ENCODE results near the gene BZW2.
"Not testable (repeated sequence)": the region's sequence is repeated elsewhere in the genome, so short reads cannot be mapped to it uniquely, and the experiment has no call there.

BZW2 gene

DNA sequence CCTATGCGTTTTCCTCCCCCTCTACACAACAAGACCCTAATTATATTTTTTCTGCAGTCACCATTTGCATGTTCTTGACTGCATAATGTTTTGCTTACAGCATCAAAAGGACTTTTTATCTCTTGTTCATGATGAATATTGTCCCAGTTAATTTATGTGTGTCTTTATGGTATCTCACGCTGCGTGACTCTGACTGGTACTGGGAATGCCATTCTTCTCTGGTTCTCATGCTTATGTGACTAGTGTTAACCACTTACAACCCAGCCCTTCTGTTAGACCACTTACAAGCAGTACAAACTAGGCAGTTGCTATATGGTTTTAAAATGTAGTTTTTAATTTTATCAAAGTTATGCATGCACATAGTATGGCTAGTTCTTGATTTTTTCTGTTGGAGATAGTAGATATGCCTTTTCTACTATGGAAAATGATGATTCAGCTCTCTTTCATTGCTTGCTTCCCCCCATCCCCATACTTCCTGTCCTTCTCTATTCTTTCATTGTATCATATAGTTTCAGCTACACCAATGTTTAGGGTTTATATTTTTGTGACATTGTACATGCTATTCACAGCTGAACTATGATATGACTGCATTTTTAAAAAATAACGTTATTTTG is 24.9 kb downstream of the BZW2 start:
- no peak for DNase-seq (ENCODE audit: low read depth)

DNA sequence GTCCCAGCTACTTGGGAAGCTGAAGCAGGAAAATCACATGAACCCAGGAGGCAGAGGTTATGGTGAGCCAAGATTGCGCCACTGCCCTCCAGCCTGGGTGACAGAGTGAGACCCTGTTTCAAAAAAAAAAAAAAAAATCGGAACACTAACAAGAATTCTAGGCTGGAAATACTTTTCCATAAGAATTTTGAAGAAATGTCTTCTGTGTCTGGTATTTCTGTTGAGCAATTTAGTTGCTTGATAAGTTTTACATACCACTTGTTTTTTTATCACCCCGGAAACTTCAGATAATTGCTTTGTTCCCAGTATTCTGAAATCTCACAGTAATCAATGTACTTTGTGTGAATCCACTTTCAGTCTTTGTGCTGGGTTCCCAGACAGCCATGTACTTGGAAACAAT is 25.8 kb downstream of the BZW2 start:
- no peak for DNase-seq (ENCODE audit: low read depth)

DNA sequence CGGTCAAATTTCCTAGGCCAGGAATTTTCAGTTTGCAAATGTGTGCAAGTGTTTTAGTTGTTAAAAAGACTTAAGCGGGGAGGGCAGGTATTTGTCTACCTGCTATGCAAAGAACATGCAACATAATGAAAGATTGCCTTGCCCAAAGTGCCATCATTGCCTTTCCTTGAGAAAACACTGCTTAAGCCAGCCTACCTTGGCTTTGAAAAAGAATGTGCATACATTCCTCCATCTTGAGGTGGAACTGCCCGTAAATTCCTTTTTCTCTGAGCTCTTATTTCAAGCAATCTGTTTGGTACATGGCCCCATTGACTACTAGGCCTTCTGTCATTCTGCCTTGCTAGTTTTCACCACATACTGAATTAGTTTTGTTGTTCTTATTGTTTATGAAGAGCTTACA is 29.3 kb downstream of the BZW2 start:
- no peak for DNase-seq (ENCODE audit: low read depth)

DNA sequence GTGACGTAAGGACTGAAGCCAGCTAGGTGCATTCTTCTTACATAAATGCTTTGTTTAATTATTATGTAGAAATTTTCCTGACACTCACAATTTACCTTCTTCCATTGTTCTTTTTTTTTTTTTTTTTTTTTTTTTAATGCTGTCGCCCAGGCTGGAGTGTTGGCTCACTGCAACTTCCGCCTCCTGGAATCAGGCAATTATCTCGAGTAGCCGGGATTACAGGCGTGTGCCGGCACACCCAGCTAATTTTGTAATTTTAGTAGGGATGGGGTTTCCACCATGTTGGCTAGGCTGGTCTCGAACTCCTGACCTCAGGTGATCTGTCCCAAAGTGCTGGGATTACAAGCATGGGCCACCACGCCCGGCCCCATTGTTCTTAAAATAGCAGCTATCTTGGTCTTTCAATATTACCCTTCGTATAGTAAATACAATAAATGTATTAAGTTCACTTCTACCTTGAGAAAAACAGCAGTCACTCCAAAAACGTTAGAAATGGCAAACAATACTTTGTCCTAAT is 32.1 kb downstream of the BZW2 start:
- DNase-seq (ENCODE audit: low read depth): no peak

DNA sequence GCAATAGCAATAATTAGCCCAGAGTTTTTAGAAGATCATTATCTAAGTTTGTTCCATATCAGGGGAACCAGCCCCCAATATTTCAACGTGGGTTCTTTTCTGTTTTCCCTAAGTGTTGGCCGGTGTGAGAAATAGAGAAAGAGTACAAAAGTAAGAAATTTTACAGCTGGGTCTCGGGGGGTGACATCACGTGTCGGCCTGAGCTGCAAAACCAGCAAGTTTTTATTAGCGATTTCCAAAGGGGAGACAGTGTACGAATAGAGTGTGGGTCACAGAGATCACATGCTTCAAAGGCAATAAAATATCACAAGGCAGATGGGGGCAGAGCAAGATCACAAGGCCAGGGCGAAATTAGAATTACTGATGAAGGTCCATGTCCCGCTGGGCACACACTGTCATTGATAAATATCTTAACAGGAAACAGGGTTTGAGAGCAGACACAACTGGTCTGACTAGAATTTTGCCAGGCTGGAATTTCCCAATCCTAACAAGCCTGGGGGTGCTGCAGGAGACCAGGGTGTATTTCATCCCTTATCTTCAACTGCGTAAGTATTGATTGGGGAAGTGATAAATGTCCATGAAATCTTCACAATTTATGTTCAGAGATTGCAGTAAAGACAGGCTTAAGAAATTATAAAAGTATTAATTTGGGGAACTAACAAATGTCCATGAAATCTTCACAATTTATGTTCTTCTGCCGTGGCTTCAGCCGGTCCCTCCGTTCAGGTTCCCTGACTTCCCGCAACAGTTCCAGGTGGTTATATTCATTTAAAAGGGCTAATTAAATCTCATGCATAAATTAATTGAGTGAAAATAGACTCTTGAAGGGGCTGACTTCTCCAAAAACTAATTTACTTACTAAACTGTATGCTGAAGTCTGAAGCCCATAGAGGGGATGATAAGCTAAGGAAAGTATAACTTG is 32.9 kb downstream of the BZW2 start:
- DNase-seq (ENCODE audit: low read depth): not testable (repeated sequence)

DNA sequence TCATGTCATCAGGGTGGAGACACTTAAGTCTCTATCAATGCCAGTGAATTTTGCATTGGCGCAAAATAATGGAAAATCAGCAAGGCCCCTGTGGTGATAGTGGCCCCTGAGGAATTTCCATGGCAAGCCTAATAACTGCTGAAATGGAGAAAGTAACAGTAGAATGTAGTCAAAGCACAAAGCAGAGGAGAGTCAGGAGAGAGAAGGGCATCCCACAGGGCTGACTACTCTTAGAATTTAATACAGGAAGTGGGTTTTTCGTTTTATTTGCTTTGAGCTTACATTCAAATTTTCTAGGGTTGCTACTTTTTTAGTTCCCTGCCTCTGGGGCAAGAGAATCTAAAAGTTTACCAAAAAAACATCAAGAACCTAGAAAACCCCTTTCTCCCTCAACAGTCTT is 39.0 kb downstream of the BZW2 start:
- no peak for DNase-seq (ENCODE audit: low read depth)

DNA sequence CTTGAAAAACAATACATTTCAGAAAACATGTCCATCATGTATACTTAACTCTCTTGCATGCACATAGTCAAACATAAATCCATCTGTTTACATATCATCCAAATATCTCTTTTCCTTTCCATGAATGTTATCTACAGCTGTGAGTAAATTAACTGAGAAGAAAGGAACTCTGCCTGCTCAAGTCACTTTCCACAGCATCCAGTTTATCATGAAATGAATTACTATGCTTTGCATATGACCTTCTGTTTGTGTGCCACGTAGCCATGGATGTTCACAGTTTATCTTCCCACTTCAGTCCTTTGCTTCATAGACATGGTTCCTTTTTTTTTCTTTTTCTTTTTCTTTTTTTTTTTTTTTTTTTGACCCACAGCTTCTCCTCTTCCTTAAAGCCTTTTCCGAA is 39.6 kb downstream of the BZW2 start:
- no peak for DNase-seq (ENCODE audit: low read depth)

DNA sequence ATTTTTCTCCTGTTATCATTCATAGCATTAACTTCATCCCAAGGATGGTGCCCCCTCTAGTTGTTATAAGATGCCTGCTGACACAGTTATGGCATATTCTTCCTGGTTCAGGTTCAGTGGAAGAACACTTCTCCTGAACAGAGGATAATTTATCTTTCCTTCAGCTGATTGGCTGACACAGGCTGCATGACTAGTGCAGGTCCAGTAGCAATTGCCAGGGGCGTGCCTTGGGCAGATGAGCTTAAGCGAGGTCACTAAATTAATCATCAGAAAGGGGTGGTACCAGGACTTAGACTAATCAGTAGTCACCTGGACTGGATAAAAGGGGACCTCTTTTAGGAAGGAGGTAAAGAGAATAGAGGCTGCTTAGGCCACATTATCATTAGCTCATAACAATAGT is 42.3 kb downstream of the BZW2 start:
- no peak for DNase-seq (ENCODE audit: low read depth)

DNA sequence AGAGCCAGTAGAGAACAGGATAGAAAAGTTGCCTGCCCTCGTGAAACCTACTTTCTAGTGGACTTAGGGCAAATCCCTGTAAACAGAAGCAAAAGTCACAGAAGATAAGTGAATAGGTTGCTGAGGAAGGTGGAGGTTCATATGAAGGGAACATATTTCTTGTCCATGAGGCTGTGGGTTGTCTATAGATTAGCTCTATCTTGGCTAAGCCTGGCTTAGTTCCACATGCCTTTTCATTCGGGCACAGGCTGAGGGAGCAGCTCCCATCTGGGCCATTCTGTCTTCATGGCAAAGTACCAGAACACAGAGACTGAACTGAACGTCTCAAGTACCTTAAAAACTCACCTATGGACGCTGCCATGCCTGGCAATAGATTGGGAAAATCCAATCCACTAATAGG is 45.3 kb downstream of the BZW2 start:
- DNase-seq (ENCODE audit: low read depth): no peak

DNA sequence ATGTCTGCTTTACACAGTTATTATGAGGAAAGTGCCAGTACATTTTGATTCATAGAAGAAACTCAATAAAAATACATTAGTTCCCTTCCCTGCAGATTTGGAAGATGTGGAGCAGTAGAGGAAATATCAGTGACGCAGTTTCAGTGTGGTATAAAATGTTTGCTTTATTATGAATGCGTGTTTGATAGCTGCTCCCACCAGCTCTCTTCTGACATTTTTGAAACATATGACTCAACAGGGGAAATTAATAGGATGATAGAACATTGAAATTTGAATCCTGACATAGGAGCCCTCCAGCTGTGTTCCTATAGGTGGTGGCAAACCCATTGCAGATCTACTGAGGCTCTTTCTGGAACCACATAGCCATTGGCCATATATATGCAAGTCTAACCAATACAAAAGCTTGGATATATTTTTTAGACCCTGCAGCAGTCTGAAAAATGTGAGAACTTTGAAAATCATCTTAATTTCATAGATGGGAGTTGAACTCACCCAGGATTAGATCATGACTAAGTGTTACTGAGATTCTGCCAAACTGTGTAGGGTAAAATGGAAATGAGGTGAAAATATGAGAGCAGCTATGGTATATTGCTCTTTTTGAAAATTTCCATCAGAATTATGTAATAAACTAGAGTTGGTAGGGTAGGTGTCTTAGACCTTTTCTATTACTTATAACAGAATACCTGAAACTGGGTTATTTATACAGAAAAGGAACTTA is 47.8 kb downstream of the BZW2 start:
- no peak for DNase-seq (ENCODE audit: low read depth)

DNA sequence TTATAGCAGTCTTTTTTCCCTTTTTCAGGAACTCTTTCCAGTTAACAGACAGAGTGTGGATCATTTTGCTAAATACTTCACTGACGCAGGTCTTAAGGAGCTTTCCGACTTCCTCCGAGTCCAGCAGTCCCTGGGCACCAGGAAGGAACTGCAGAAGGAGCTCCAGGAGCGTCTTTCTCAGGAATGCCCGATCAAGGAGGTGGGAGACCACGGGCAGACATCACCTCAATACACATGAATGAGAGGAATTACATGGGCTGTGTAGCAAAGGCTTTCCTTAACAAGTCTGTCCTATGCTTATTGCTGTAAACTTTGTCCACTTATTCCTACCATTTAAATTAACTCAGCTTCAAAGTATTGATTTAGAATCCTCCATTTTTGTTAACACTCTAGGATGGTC is 48.8 kb downstream of the BZW2 start:
- no peak for DNase-seq (ENCODE audit: low read depth)

DNA sequence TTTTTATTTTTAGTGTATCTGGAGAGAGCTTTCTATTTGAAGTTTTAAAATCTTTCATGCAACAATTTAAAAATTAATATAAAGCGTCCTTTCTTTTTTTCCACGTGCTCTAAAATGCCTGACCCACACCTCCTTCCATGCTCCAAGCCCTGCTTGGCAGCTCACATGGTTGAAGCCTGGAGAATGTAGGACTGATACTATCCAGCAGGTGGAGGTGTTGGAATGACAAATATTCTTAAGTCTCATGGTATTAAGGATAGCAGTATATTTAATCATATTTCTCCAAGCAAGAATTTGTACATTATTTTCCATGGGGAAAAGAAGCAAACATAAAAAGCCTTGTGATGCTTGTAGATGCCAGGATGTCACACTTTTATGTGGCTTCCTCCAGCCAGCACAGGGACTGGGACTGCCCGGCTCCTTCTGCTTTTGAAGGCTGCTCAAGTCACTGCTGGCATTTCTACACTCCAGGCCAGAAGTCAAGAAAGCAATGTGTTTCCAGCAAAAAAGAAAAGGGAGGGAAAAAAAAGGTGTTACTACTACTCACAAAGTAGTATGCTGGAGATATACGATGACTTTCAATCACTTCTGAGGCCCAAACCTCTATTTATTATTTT is 49.7 kb downstream of the BZW2 start:
- DNase-seq (ENCODE audit: low read depth): no peak

DNA sequence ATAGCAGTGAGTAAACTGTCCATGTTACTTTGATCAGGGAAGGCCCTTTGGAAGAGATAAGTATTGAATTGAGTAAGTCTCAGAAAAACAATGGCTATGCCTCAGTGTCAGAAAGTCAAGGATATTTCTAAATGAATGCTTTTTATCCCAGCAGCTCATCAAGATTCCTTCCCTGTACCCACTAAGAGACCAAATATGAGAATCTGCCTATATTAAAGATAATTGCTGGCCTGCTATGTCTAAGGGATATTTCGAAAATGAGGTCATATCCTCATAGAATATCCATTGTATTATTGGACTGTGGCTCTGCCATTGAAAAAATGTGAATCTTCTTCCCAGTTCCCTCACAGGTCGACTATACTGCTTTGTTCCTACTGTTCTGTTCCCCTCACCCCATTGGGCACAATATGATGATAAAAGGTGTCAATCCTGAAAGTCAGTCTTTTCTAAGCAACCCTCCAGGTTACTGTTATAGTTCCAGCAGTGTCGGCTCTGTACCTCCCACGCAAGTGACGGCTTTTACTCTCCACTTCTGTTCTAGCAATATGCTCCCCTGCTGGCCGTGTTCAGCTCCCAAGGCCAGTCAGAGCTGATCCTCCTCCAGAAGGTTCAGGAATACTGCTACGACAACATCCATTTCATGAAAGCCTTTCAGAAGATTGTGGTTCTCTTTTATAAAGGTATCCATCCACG is 51.7 kb downstream of the BZW2 start:
- DNase-seq (ENCODE audit: low read depth): no peak

DNA sequence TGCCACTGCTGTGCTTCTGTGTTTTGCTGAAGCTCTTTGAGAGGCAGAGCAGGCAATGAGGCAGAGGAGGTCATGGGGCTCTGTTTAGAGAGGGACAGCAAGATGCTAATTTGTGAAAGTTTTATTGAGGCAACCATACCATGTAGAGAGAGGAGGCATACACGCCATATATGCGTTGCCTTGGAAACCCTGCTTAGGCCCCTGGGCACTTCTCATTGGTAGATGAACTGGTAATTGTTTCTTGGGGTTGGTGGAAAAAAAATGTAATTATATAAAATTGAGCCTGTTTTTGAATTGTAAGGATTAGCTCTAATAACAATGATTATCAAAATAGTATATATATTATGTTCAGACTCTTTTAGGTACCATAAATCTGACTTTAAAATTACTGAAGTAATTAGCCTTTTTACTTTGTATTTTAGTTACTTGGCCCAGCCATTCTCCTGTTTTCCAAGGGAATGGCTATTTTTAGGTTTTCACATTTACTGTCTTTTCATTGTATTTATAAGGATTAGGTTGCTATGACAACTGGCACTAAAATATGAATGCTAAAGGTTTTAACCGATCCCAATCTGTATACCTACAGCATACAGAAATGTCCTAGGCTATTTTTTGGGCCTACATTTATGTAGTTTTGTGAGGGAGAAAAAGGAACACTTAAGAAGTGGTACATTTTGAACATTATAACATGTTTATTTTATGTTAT is 52.4 kb downstream of the BZW2 start:
- no peak for DNase-seq (ENCODE audit: low read depth)

DNA sequence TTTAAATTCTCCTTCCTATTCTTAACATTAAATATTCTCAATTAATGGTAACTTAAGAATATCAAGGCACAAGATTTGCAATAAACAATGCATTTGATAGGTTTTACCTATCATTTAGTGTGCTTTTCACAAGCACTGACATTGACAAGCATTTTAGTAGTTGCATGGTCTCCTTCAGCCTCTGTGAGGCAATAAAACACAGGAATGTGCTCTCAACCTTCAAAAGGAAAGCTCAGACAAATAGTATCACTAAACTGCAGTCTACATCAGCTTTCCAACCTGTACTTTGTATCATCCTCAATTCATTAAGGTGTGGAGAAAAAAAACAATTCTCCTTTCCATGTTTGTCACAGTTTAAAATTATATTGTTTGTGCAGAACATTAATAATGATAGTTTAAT is 56.5 kb downstream of the BZW2 start:
- DNase-seq (ENCODE audit: low read depth): no peak

DNA sequence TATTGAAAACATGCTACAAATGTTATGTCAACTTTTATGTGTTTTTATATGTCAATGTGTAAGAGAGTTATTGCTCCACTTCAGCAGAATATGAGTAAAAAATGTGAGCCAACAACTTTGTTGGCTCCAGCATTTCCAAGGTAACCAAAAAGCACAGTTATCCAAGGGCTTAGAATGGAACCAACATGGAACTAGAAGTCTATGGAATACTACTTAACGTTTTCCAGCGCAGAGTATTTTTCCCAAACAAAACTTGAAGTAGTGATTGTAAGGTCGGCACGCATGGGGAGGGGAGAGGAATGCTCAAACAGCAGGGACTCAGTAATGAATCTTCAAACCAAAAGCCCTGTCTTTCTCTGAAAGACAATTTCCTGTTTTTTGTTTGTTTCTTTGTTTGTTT is 62.5 kb downstream of the BZW2 start:
- no peak for DNase-seq (ENCODE audit: low read depth)

DNA sequence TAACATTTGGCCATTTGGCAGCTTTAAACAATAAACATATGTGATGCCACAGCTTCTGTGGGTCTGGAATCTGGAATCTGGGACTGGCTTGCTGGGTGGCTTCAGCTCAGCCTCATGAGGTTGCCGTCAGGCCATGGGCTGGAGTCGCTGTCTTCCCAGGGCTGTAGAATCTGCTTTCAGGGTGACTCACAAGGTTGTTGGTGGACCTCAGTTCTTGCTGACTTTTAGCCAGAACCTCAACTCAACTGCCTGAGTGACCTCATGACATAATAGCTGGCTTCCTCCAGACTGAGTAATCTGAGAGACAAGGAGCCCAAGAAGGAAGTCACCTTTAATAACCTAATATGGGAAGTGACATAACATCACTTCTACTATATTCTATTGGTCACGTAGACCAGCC is 63.0 kb downstream of the BZW2 start:
- no peak for DNase-seq (ENCODE audit: low read depth)

DNA sequence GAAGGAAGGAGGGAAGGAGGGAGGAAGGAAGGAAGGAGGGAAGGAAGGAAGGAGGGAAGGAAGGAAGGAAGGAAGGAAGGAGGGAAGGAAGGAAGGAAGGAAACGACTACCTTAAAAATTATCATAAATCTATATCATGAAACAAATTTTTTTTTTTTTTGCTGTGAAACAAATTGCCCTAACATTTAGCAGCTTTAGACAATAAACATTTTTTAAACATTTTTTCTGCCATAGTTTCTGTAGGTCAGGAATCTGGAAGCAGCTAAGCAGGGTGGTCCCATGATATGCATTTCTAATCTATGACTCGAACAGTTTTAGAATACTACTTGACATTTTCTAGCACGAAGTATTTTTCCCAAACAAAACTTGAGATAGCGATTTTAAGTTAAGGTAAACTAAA is 64.7 kb downstream of the BZW2 start:
- no peak for DNase-seq (ENCODE audit: low read depth)

DNA sequence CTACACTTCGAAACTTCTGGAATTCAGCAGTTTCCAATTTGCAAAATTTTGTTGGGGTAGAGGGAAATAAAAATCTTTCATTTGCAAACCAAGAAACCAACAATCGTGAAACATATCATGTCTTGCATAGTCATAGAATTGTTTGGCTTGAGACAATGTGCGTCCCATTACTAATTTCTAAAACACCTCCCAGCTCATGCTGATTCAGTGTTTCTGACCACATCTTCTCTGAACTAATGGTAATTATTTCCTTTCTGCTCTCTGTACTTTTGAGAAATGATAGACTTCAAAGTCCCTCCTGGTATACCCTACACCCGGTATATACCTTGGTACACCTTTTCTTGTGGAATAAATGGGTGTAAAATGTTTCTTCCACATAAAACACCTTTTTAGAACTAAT is 65.7 kb downstream of the BZW2 start:
- no peak for DNase-seq (ENCODE audit: low read depth)

DNA sequence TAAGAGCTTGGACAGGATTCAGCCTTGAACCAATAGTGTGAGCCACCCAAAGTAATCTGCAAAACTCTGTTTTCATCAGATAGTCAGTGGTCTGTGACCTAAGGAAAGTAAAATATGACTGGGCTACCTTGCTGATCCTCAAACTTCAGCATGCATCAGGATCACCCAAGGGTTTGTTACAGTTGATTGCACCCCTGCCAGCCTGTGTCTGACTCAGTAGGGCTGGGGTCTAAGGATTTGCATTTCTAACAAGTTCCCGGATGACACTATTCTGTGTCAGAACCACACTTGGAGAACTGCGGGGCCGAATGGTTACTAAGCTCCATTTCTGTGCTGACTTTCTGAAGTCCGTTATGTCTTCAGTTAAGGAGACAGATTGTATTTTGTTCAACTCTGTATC is 66.9 kb downstream of the BZW2 start:
- no peak for DNase-seq (ENCODE audit: low read depth)

DNA sequence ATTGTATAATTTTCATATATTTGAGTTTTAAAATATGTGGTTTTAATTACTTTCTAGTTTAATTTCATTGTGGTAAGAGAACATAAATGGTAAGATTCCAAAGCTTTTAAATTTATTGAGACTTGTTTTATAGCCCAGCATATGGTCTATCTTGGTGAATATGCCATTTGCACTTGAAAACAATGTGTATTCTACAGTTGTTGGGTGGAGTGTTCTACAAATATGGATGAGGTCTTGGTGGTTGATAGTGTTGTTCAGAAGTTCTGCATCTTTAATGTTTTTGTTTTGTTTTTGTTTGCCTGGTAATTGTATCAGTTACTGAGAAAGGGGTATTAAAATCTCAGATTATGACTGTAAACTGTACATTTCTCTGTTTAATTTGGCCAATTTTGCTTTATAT is 69.9 kb downstream of the BZW2 start:
- DNase-seq (ENCODE audit: low read depth): no peak

Data from stimulated activated CD8-positive, alpha-beta memory T cell treated with anti-CD3 and anti-CD28 coated beads, Interleukin-12 subunit alpha, Interleukin-12 subunit beta, amount 100 ng/mL, for 1 hour (primary cell).